ENCODE results near the gene CMBL. TPM values are rescaled to one million over a fixed set of nuclear protein-coding genes. Genes with fewer than 3 reads are reported as not detected.

Gene CMBL
- total and polyA plus RNA-seq, 2 of the 13 experiments (the other 11 are each of a cell fraction or from before 2014, with no cell fraction given): 11.5 to 17.0 TPM

DNA sequence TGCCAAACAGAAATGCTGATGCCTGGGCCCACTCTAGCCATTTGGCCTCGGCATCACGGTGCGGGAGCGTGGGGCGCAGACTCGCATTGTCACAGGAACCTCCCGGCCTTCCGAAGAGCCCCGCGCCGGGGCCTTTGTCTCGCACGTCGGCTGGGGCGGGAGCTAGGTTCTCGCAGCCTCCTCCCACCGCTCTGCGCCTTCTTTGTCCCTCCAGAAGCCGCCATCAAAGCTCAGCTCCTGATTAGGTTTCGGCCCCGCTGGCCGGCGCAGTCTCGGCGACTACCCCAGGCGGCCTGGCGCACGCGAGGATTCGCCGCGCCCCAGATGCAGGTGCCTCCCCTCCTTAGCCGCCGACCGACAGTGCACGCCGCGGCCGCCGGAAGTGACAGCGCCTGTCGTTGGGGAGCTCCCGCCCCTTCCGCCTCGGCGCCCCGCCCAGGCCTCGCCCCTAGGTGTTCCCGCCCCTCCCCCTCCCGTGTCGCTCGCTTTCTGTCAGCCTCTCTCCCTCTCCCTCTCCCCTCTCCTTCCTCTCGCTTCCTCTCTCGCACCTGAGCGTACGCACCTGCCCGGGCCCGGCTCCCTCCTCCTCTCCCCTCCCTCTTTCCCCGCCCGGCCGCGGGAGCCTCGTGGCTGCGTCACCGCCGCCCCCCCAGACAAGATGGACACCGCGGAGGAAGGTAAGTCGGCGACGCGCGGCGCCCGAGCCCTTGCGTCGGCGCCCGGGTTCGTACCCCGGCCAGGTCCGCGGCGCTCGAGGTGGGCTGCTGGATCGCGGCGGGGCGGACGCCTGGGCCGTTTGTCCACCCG lies 45.7 kb upstream of the CMBL start, which contains the start of gene MARCHF6 (continued):
- peak; percentile 81 for TF ChIP-seq SPEN (CRISPR knock-in tag; IDR thresholded peaks at IDR 0.05; ENCODE audit: low read depth)
- TF ChIP-seq, protein P1, sequence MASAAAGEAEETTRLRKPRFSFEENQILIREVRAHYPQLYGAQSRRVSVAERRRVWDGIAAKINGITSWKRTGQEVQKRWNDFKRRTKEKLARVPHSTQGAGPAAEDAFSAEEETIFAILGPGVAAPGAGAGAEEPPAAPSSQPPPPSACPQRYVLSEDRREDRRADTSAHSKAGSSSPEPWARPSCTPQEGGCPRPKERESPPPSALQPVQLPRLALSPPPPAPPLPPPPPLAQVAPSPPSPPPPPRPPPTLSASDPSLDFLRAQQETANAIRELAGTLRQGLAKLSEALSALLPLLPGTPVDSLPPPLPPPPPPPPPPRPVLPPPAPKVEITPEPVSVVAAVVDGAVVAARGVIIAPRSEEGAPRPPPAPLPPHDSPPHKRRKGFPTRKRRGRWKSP (CRISPR knock-in tag; IDR thresholded peaks at IDR 0.05): peak; percentile 66; the same call in 1 of the 2 replicates
- peak; percentile 63; the same call in 1 of the 2 replicates for TF ChIP-seq BRD4 (CRISPR knock-in tag; IDR thresholded peaks at IDR 0.05)
- peak; percentile 72; the same call in 1 of the 2 replicates for TF ChIP-seq ZNF747 (CRISPR knock-in tag; IDR thresholded peaks at IDR 0.05; ENCODE audit: borderline replicate concordance)
- TF ChIP-seq SMAD3 (CRISPR knock-in tag; IDR thresholded peaks at IDR 0.05): 0 out of 2 replicates have a peak, but pooled peaks have one; percentile 13
- TF ChIP-seq ISL2 (CRISPR knock-in tag; IDR thresholded peaks at IDR 0.05): peak; percentile 70; the same call in 1 of the 2 replicates
- peak; percentile 80 for TF ChIP-seq ZNF264 (CRISPR knock-in tag; IDR thresholded peaks at IDR 0.05)
- no peak for TF ChIP-seq SOX6 (IDR thresholded peaks at IDR 0.05)
- peak; percentile 80 for TF ChIP-seq SOX6 (CRISPR knock-in tag; IDR thresholded peaks at IDR 0.05)
- TF ChIP-seq HCFC1 (IDR thresholded peaks at IDR 0.05; ENCODE audit: low read depth, low read length): peak; percentile 30; the same call in 1 of the 2 replicates
- TF ChIP-seq, protein P2, sequence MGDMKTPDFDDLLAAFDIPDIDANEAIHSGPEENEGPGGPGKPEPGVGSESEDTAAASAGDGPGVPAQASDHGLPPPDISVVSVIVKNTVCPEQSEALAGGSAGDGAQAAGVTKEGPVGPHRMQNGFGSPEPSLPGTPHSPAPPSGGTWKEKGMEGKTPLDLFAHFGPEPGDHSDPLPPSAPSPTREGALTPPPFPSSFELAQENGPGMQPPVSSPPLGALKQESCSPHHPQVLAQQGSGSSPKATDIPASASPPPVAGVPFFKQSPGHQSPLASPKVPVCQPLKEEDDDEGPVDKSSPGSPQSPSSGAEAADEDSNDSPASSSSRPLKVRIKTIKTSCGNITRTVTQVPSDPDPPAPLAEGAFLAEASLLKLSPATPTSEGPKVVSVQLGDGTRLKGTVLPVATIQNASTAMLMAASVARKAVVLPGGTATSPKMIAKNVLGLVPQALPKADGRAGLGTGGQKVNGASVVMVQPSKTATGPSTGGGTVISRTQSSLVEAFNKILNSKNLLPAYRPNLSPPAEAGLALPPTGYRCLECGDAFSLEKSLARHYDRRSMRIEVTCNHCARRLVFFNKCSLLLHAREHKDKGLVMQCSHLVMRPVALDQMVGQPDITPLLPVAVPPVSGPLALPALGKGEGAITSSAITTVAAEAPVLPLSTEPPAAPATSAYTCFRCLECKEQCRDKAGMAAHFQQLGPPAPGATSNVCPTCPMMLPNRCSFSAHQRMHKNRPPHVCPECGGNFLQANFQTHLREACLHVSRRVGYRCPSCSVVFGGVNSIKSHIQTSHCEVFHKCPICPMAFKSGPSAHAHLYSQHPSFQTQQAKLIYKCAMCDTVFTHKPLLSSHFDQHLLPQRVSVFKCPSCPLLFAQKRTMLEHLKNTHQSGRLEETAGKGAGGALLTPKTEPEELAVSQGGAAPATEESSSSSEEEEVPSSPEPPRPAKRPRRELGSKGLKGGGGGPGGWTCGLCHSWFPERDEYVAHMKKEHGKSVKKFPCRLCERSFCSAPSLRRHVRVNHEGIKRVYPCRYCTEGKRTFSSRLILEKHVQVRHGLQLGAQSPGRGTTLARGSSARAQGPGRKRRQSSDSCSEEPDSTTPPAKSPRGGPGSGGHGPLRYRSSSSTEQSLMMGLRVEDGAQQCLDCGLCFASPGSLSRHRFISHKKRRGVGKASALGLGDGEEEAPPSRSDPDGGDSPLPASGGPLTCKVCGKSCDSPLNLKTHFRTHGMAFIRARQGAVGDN (CRISPR knock-in tag; IDR thresholded peaks at IDR 0.05): peak; percentile 93
- 0 out of 2 replicates have a peak, but pooled peaks have one; percentile 7 for TF ChIP-seq SMAD9 (CRISPR knock-in tag; IDR thresholded peaks at IDR 0.05)
- TF ChIP-seq ZEB1 (IDR thresholded peaks at IDR 0.05; ENCODE audit: insufficient replicate concordance, low read depth): peak; percentile 98
- TF ChIP-seq ZNF777 (CRISPR knock-in tag; IDR thresholded peaks at IDR 0.05): peak; percentile 83
- peak; percentile 78 for TF ChIP-seq CREB1 (IDR thresholded peaks at IDR 0.05)
- peak; percentile 67 for TF ChIP-seq CREB1 (CRISPR knock-in tag; IDR thresholded peaks at IDR 0.05)
- peak; percentile 73; the same call in 1 of the 2 replicates for TF ChIP-seq ZC3H13 (CRISPR knock-in tag; IDR thresholded peaks at IDR 0.05)
- TF ChIP-seq MIER2 (CRISPR knock-in tag; IDR thresholded peaks at IDR 0.05): no peak
- no peak; the same call in 1 of the 2 replicates for TF ChIP-seq TGIF2 (CRISPR knock-in tag; IDR thresholded peaks at IDR 0.05)
- peak; percentile 92; the same call in 1 of the 2 replicates for TF ChIP-seq ZNF256 (CRISPR knock-in tag; conservative IDR thresholded peaks at IDR 0.05)
- TF ChIP-seq, protein P3, sequence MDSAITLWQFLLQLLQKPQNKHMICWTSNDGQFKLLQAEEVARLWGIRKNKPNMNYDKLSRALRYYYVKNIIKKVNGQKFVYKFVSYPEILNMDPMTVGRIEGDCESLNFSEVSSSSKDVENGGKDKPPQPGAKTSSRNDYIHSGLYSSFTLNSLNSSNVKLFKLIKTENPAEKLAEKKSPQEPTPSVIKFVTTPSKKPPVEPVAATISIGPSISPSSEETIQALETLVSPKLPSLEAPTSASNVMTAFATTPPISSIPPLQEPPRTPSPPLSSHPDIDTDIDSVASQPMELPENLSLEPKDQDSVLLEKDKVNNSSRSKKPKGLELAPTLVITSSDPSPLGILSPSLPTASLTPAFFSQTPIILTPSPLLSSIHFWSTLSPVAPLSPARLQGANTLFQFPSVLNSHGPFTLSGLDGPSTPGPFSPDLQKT (CRISPR knock-in tag; IDR thresholded peaks at IDR 0.05; ENCODE audit: borderline replicate concordance): peak; percentile 70; the same call in 1 of the 2 replicates
- 0 out of 2 replicates have a peak, but pooled peaks have one; percentile 40 for TF ChIP-seq ZBTB7B (CRISPR knock-in tag; IDR thresholded peaks at IDR 0.05)
- TF ChIP-seq ZNF674 (CRISPR knock-in tag; IDR thresholded peaks at IDR 0.05; ENCODE audit: low read depth): 0 out of 2 replicates have a peak, but pooled peaks have one; percentile 2
- peak; percentile 80 for TF ChIP-seq ZNF607 (CRISPR knock-in tag; IDR thresholded peaks at IDR 0.05; ENCODE audit: borderline replicate concordance)

All from HepG2 (cell line).